Left lung (tissue), 10 donors: ENCODE measurements around the gene GPC2. TPM values are rescaled to one million over a fixed set of nuclear protein-coding genes. Genes with fewer than 3 reads are reported as not detected.
A peak's percentile ranks its signal among the peaks of the same experiment; 100 is the strongest.

Experiments used
- ATAC-seq: fragments of 200-7000 bp; cut with Tn5 transposase; one replicate; pipeline ENCODE4 v1.9.1; 2020; ENCODE audit warnings: moderate library complexity
- DNase-seq, 4 donors: peaks; one replicate each; pipeline ENCODE4 v3.0.0-alpha.2; 2013 to 2020
- H3K27ac ChIP-seq, 2 donors: fragments of 200-600 bp; sonication (generic) in 1 of 2; one replicate each; pipeline versions ENCODE4 v1.5.0 to v1.8.0; 2020 to 2021
- H3K27me3 ChIP-seq, 2 donors: fragments of 200-600 bp; sonication (generic) in 1 of 2; one replicate each; pipeline versions ENCODE4 v1.5.0 to v1.8.0; 2020 to 2021
- H3K36me3 ChIP-seq, 2 donors: fragments of 200-600 bp; sonication (generic) in 1 of 2; one replicate each; pipeline versions ENCODE4 v1.5.0 to v1.8.0; 2020 to 2021
- H3K4me1 ChIP-seq, 2 donors: fragments of 200-600 bp; one replicate each; pipeline ENCODE4 v1.8.0; 2021
- H3K4me3 ChIP-seq, 2 donors: fragments of 200-600 bp; sonication (generic) in 1 of 2; one replicate each; pipeline versions ENCODE4 v1.5.0 to v1.8.0; 2020 to 2021; ENCODE audit warnings: mild to moderate bottlenecking in 1 of 2
- H3K9me3 ChIP-seq, 2 donors: fragments of 200-600 bp; sonication (generic) in 1 of 2; one replicate each; pipeline versions ENCODE4 v1.5.0 to v1.8.0; 2020 to 2021
- intact Hi-C, 2 donors: fragments of 100-400 bp; cut with DNase I; formaldehyde crosslinking; loops; one replicate each; pipeline versions ENCODE4 v1.11.2 to v1.14.2; 2022
- polyA plus RNA-seq, 6 donors: library from polyadenylated mRNA; unstranded; fragments of 120-200 nt; gene quantifications; one replicate each; pipeline ENCODE4 v1.2.1, GENCODE V29; 2013; ENCODE audit not compliant: insufficient read length in 6 of 6
- total RNA-seq, 2 donors: library from RNA; stranded (reverse); fragmentation: NEBNext Ultra II Directional; extraction: Animal tissue kit (Norgen Biotek cat#: 25700); gene quantifications; one replicate each; pipeline ENCODE4 v1.2.1, GENCODE V29; 2021
- TF ChIP-seq, protein P1 (sequence below), 2 donors: fragments of 200-600 bp; sonication (generic) in 1 of 2; IDR thresholded peaks; one replicate each; pipeline versions ENCODE4 v1.5.0 to v1.8.0; 2021; ENCODE audit warnings: antibody characterized with exemption in 2 of 2
- donor health status: DM: no; HTN: yes; CAD: no.
- donor health status: DM: no; HTN: no; CAD: no.

Gene GPC2
- total and polyA plus RNA-seq, 8 donors = 2.5 to 17.0 (median 10.2) TPM

GRCh38 chr7:100159099-100159623, 18.0 kb downstream of the GPC2 start:
- peak overlapping the region; percentile 75 to 98 for H3K4me3 ChIP-seq
- H3K27ac ChIP-seq = peak overlapping the region; percentile 76 to 82
- intact Hi-C loops = no loop called here
- H3K27me3 ChIP-seq = no peaks in the 10 kb centered on the region
- H3K9me3 ChIP-seq = no peaks in the 10 kb centered on the region
- peaks cover 0 to 27% of the 10 kb centered on the region in 2 donors for H3K36me3 ChIP-seq
- TF ChIP-seq, protein P1, sequence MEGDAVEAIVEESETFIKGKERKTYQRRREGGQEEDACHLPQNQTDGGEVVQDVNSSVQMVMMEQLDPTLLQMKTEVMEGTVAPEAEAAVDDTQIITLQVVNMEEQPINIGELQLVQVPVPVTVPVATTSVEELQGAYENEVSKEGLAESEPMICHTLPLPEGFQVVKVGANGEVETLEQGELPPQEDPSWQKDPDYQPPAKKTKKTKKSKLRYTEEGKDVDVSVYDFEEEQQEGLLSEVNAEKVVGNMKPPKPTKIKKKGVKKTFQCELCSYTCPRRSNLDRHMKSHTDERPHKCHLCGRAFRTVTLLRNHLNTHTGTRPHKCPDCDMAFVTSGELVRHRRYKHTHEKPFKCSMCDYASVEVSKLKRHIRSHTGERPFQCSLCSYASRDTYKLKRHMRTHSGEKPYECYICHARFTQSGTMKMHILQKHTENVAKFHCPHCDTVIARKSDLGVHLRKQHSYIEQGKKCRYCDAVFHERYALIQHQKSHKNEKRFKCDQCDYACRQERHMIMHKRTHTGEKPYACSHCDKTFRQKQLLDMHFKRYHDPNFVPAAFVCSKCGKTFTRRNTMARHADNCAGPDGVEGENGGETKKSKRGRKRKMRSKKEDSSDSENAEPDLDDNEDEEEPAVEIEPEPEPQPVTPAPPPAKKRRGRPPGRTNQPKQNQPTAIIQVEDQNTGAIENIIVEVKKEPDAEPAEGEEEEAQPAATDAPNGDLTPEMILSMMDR (IDR thresholded peaks at IDR 0.05) = no peak
- peaks cover 13 to 45% of the 10 kb centered on the region in 2 donors for H3K4me1 ChIP-seq
- DNase-seq = no peak
- no peak for ATAC-seq

DNA sequence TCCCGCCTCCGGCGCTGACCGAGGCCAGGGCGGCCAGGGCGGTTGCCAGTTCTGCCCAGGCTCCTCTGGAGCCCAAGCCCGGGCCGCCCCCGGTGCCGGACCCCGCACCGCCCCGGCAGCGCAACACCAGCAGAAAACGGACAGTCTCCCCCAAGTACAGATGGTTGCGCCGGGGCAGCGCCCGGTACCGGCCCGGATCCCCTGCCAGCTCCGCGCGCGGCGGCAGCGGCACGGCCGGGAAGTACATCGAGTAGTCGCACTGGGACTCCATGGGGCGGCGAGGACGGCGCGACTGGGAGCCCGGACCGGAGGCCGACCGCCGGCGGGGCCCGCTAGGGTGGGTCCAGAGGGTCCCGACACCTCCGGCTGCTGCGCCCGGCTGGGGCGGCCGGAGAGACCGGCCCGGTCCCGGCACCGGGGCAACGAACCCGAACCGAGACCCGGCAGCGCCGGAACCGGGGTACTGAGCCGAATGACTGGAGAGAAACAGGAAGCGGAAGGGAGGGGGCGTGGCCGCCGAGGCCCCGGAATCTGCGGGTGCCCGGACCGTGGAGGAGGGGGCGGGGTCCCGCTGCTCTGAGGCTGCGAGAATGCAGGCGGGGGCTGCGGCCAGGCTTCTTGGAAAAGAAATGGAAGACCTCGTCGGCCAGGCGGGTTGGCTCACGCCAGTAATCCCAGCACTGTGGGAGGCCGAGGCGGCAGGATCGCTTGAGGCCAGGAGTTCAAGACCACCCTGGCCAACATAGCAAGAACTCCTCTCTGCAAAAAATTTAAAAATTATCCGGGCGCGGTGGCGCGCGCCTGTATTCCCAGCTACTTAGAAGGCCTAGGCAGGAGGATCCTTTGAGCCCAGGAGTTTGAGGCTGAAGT, 18.7 kb downstream of the GPC2 start, which contains the start of gene TRAPPC14:
Gene TRAPPC14 (minus strand): TSS at position 495 of the 870 bp plus-strand sequence. CDS start 224 bp downstream, at position 271.
- DNase-seq (peak; percentile 85 to 99 (median 93)), ATAC-seq (peak; percentile 95)
- Histone ChIP-seq H3K4me1 (peaks cover 13 to 52% of the 10 kb centered on the region in 2 donors), H3K9me3 (no peaks in the 10 kb centered on the region), H3K36me3 (peaks cover 0 to 34% of the 10 kb centered on the region in 2 donors), H3K27me3 (no peaks in the 10 kb centered on the region), H3K4me3 (peak within 1 kb of the TSS; percentile 75 to 98), H3K27ac (peak within 1 kb of the TSS; percentile 76 to 82)
- TF ChIP-seq, protein P1 (IDR thresholded peaks at IDR 0.05) = no peak
- intact Hi-C loops = no loop called here

GRCh38 chr7:100157334-100158228, 19.6 kb downstream of the GPC2 start:
- Histone ChIP-seq H3K36me3 (peaks cover 0 to 43% of the 10 kb centered on the region in 2 donors), H3K4me1 (peaks cover 13 to 61% of the 10 kb centered on the region in 2 donors), H3K27ac (peak overlapping the region; percentile 76 to 82), H3K27me3 (no peaks in the 10 kb centered on the region), H3K9me3 (no peaks in the 10 kb centered on the region), H3K4me3 (peak overlapping the region; percentile 75 to 98)
- TF ChIP-seq, protein P1 (IDR thresholded peaks at IDR 0.05) = no peak
- ATAC-seq (peak; percentile 38), DNase-seq (no peak)
- intact Hi-C loops = no loop called here

DNA sequence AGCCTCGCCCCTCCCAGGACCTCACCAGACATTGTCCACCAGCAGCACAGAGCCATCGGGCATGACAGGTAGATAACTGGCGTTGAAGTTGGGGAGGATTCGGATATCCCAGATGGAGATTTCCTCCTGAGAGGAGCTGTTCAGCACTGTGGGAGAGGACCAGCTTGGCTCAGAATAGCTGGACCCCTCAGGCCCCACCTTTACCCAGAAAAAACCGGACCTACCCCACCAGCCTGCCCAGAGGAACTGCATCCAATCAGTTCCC, 20.2 kb downstream of the GPC2 start:
- peaks cover 13 to 66% of the 10 kb centered on the region in 2 donors for H3K4me1 ChIP-seq
- intact Hi-C loops = no loop called here
- H3K36me3 ChIP-seq = peaks cover 0 to 43% of the 10 kb centered on the region in 2 donors
- peak overlapping the region; percentile 2 to 82 for H3K27ac ChIP-seq
- H3K9me3 ChIP-seq = no peaks in the 10 kb centered on the region
- no peak for ATAC-seq
- H3K4me3 ChIP-seq = peak overlapping the region in 1 of 2 donors; percentile 75
- no peak for DNase-seq
- no peaks in the 10 kb centered on the region for H3K27me3 ChIP-seq
- TF ChIP-seq, protein P1 (IDR thresholded peaks at IDR 0.05) = no peak
